Islet of Langerhans (tissue), 1 donor: Measurements from ENCODE around the gene BPIFB2.

Source experiments
- FAIRE-seq: peaks from one replicate; lab custom pipeline; 2011; peaks lifted over from hg19 to GRCh38; lab: Jason Lieb, UNC

BPIFB2 gene

DNA sequence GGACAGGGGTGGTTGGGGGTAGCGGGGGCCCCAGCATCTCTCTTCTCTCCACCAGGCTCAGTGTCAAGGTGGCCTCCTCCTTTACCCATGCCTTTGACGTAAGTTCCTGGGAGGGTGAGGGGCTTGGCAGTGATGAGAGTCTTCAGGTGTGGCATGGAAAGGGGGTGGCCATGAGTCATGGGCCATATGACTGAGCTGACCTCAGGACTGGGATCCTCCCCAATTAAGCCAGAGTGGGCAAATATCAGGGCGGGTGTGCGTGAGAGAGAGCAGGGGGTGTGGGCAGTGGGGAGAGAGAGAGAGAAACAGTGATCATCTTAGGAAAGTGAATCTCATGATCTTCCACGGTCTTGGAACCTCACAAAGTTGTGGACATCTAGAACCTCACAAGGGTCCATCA is 63.7 kb downstream of the BPIFB2 start:
- FAIRE-seq: no peak

DNA sequence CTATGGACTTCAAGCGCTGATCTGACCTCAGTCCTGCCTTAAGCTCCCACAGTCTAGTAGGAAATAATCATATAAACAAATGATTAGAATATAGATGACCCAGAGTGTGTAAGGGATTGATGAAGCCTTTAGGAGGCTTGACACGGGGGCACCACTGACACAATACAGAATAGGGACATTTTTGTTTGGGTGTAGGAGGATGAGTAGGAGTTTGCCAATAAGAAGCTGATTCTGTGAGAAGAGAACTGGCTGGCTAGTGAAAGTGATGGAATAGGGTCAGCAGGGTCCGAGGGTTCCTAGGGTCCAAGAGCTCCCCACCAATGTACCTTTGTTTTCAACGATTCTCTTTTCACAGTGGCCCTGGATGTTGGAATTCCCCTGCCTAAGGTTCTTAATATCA is 64.9 kb downstream of the BPIFB2 start:
- no peak for FAIRE-seq

DNA sequence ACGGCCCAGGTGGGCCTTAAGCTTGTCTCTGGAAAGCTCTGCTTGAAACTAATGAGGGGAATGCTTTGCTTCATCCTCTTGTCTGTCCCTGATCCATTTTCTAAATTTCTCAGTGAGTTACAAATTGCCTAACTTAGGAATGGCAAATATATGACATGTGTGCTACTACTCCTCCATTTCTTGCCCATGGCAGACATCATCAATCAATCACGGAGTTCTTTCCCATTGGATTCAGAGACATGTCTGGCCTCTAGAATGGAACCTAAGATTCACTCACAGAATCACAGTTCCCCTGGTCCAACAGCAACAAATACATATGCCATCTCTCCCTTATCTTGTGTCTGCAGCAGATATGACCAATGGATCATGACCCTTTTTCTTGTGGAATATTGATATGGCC is 65.3 kb downstream of the BPIFB2 start:
- FAIRE-seq: no peak
